ENCODE data around the gene NFIX.

The NFIX gene

GRCh38 chr19:13092606-13093235, 97.4 kb downstream of the NFIX start:
- no peak for DNase-seq (ENCODE audit: low read depth)

- peak; percentile 63 for DNase-seq (ENCODE audit: low read depth)
Observed at GRCh38 chr19:13093407-13094105, 98.3 kb downstream of the NFIX start.

GRCh38 chr19:13094106-13094504, 98.8 kb downstream of the NFIX start:
- no peak for DNase-seq (ENCODE audit: low read depth)

- no peak for DNase-seq (ENCODE audit: low read depth)
Observed at GRCh38 chr19:13094771-13095392, 99.6 kb downstream of the NFIX start.

GRCh38 chr19:13095393-13095784, 100.1 kb downstream of the NFIX start:
- no peak for DNase-seq (ENCODE audit: low read depth)

GRCh38 chr19:13095934-13096927, 101.0 kb downstream of the NFIX start:
- no peak for DNase-seq (ENCODE audit: low read depth)

- no peak for DNase-seq (ENCODE audit: low read depth)
Observed at GRCh38 chr19:13097033-13097462, 101.8 kb downstream of the NFIX start.

GRCh38 chr19:13097463-13098258, 102.4 kb downstream of the NFIX start:
- no peak for DNase-seq (ENCODE audit: low read depth)

GRCh38 chr19:13098277-13099072, 103.2 kb downstream of the NFIX start:
- no peak for DNase-seq (ENCODE audit: low read depth)

- DNase-seq (ENCODE audit: low read depth) = peak; percentile 48
Observed at GRCh38 chr19:13099073-13099999, 104.1 kb downstream of the NFIX start.

- DNase-seq (ENCODE audit: low read depth) = no peak
Observed at GRCh38 chr19:13100031-13100588, 104.8 kb downstream of the NFIX start.

GRCh38 chr19:13100841-13101589, 105.7 kb downstream of the NFIX start:
- no peak for DNase-seq (ENCODE audit: low read depth)

GRCh38 chr19:13101590-13102415, 106.5 kb downstream of the NFIX start:
- no peak for DNase-seq (ENCODE audit: low read depth)

GRCh38 chr19:13102416-13102665, 107.1 kb downstream of the NFIX start:
- DNase-seq (ENCODE audit: low read depth) = no peak

GRCh38 chr19:13102666-13103580, 107.6 kb downstream of the NFIX start, which contains the start of gene LYL1:
Gene LYL1, minus strand, starts transcription at chr19:13102858. Its CDS starts 1,687 bp downstream, at chr19:13101171.
- DNase-seq (ENCODE audit: low read depth) = no peak

- DNase-seq (ENCODE audit: low read depth) = no peak
Observed at GRCh38 chr19:13103581-13104359, 108.5 kb downstream of the NFIX start.
